ENCODE results near the gene UBAP2.
A peak's percentile ranks its signal among the peaks of the same experiment; 100 is the strongest.

UBAP2 gene

DNA sequence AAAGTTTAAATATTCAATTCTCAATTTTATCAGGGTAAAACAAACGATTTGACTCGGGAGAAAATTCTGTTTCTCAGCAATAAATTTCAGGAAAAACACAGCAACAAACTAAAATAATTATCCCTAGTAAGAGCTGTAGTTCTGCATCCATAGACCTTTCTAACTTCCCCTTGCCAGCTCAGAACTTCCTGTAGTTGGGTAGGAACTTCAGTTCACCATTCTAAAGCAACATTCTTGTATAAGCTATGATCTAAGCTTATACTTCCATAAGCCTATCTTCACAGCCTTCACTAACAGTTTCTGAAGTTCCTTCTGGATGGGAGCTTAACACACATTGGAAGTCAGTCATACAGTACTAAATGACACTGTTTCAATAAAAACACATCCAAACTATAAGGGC, 96.6 kb downstream of the UBAP2 start:
- Histone ChIP-seq H3K4me3 (no peak overlapping the region), H3K27me3 (no peaks in the 10 kb centered on the region), H3K36me3 (peaks cover 21 to 54% (median 30%) of the 10 kb centered on the region in 3 donors), H3K9me3 (no peaks in the 10 kb centered on the region), H3K27ac (no peak overlapping the region), H3K4me1 (peaks cover 0 to 6% (median 2%) of the 10 kb centered on the region in 4 donors)
- DNase-seq = no peak
- TF ChIP-seq, protein P1, sequence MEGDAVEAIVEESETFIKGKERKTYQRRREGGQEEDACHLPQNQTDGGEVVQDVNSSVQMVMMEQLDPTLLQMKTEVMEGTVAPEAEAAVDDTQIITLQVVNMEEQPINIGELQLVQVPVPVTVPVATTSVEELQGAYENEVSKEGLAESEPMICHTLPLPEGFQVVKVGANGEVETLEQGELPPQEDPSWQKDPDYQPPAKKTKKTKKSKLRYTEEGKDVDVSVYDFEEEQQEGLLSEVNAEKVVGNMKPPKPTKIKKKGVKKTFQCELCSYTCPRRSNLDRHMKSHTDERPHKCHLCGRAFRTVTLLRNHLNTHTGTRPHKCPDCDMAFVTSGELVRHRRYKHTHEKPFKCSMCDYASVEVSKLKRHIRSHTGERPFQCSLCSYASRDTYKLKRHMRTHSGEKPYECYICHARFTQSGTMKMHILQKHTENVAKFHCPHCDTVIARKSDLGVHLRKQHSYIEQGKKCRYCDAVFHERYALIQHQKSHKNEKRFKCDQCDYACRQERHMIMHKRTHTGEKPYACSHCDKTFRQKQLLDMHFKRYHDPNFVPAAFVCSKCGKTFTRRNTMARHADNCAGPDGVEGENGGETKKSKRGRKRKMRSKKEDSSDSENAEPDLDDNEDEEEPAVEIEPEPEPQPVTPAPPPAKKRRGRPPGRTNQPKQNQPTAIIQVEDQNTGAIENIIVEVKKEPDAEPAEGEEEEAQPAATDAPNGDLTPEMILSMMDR (IDR thresholded peaks at IDR 0.05) = no peak
- intact Hi-C loops (cut with DNase I; ENCODE audit: low total_unique reads) = no loop called here

DNA sequence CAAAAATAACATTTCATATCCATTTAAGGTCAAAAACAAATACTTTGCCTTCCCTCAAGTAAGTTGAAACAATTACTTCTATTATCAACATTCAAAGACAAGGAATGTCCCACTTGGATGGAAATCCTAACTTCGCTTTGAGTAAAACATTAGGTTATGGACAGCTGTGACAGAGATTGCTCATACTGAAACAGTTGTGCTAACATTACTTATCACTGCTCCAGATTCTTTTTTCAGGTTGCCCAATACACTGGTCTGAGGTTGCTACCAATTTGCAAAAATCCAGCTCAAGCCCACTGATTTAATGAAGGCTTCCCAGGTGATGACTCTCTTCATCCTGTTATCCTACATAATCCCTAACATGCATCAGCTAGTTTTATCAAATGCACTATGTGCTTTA, 98.3 kb downstream of the UBAP2 start:
- Histone ChIP-seq H3K36me3 (peaks cover 15 to 39% (median 16%) of the 10 kb centered on the region in 3 donors), H3K4me3 (no peak overlapping the region), H3K4me1 (peaks cover 0 to 19% (median 10%) of the 10 kb centered on the region in 4 donors), H3K27me3 (no peaks in the 10 kb centered on the region), H3K27ac (no peak overlapping the region), H3K9me3 (no peaks in the 10 kb centered on the region)
- intact Hi-C loops (cut with DNase I; ENCODE audit: low total_unique reads) = no loop called here
- TF ChIP-seq, protein P1 (IDR thresholded peaks at IDR 0.05) = no peak
- no peak for DNase-seq

DNA sequence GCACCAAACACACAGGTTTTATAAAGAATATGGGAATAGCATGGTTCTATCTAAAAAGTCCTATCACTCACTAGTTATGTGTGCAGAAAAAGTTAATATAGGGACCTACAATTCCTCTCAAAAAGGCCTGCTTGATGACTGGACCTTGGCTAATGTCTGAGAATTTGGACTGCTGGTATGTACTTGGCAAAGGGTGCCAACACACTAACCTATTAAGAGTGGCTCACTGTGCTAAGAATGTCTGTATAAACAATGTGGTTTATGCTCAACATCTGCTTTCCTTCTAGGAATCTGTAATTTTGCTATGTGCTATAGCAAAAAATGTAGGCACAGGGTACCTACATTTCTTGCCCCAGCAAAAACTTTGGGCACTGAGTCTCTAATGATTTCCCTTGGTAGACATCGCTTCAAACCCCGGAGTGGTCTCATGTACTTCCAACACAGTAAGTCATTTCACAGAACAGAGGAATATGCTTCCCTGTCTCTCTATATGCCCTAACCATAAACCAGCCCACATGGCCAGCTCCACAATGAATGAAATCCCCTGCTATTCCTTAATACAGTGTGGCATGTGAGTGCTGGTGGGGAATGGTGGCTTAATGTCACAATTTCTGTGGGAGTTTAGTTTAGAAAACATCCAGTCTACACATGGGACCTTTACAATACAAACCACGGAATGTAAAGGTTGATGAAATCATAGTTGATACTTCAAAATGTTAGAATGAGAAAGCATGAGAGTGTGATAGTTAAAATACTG, 101.7 kb downstream of the UBAP2 start:
- peak overlapping the region in 1 of 2 donors; percentile 5 for H3K27ac ChIP-seq
- no peaks in the 10 kb centered on the region for H3K9me3 ChIP-seq
- DNase-seq = no peak
- no peak overlapping the region for H3K4me3 ChIP-seq
- intact Hi-C loops (cut with DNase I; ENCODE audit: low total_unique reads) = loop anchor here (10.0 kb wide), 1 partner anchor 82 kb away; no protein-coding TSS in a partner anchor
- no peaks in the 10 kb centered on the region for H3K27me3 ChIP-seq
- TF ChIP-seq, protein P1 (IDR thresholded peaks at IDR 0.05) = no peak
- peaks cover 0 to 36% (median 10%) of the 10 kb centered on the region in 4 donors for H3K4me1 ChIP-seq
- peaks cover 1 to 47% (median 9%) of the 10 kb centered on the region in 3 donors for H3K36me3 ChIP-seq

DNA sequence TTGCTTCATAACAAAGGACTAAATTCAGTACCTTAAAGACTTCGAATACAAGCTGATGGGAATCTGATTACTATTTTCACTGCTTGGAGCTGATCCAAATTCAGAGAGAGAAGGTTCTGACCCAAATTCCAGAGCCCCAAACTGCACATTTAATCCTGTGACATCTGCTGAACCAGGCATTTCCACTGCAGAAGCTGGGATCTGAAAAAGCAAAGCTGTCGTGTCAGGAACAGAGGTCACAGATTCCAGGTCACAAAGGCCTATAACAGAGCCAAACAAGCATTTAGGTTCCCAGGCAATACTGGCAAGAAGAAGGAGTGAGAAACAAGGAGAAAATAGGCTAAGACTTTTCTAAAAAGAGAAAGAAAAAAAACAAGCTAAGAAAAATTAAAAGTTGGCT, 105.3 kb downstream of the UBAP2 start:
- H3K27ac ChIP-seq = no peak overlapping the region
- intact Hi-C loops (cut with DNase I; ENCODE audit: low total_unique reads) = loop anchor here (10.0 kb wide), 1 partner anchor 79 kb away; no protein-coding TSS in a partner anchor
- H3K4me1 ChIP-seq = peaks cover 0 to 36% (median 10%) of the 10 kb centered on the region in 4 donors
- peaks cover 14 to 49% (median 24%) of the 10 kb centered on the region in 3 donors for H3K36me3 ChIP-seq
- no peaks in the 10 kb centered on the region for H3K27me3 ChIP-seq
- H3K4me3 ChIP-seq = no peak overlapping the region
- DNase-seq = no peak
- TF ChIP-seq, protein P1 (IDR thresholded peaks at IDR 0.05) = no peak
- no peaks in the 10 kb centered on the region for H3K9me3 ChIP-seq

DNA sequence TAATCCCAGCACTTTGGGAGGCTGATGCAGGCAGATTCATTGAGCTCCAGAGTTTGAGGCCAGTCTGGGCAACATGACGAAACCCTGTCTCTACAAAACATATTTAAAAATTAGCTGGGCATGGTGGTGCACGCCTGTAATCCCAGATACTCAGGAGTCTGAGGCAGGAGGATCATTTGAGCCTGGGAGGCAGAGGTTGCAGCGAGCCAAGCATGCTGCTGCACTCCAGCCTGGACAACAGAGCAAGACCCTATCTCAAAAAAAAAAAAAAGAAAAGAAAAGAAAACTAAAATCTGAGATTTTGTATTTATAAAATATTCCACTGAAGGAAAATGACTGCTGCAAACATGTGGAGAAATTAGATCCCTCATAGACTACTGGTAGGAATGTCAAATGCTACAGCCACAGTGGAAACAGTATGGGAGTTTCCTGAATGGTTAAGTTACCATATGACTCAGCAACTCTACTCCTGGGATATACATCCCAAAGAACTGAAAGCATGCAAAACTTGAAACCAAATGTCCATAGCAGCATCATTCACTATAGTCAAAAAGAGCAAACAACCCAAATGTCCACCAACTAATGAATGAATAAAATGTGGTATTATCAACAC, 106.1 kb downstream of the UBAP2 start:
- no peak overlapping the region for H3K27ac ChIP-seq
- H3K4me3 ChIP-seq = no peak overlapping the region
- DNase-seq = no peak
- TF ChIP-seq, protein P1 (IDR thresholded peaks at IDR 0.05) = no peak
- H3K4me1 ChIP-seq = peaks cover 0 to 35% (median 10%) of the 10 kb centered on the region in 4 donors
- H3K27me3 ChIP-seq = no peaks in the 10 kb centered on the region
- intact Hi-C loops (cut with DNase I; ENCODE audit: low total_unique reads) = loop anchor here (10.0 kb wide), 1 partner anchor 78 kb away; no protein-coding TSS in a partner anchor
- no peaks in the 10 kb centered on the region for H3K9me3 ChIP-seq
- peaks cover 14 to 51% (median 24%) of the 10 kb centered on the region in 3 donors for H3K36me3 ChIP-seq

Data from tibial artery (tissue), 4 donors.